SJSA1 (cell line): Measurements from ENCODE around the gene IL17B. TPM values are rescaled to one million over a fixed set of nuclear protein-coding genes. Genes with fewer than 3 reads are reported as not detected.

ENCODE experiments used
- DNase-seq, 2 experiments: peaks; one replicate each; pipeline ENCODE4 v3.0.0-alpha.2; 2015 to 2020; ENCODE audit warnings: low spot score in 2 of 2, low read depth in 1 of 2
- H3K27ac ChIP-seq: fragments of 250-450 bp; sonication (Bioruptor Pico); 2 replicates; pipeline ENCODE4 v1.5.1; 2020; ENCODE audit warnings: mild to moderate bottlenecking, moderate library complexity
- H3K27me3 ChIP-seq: fragments of 250-450 bp; sonication (Bioruptor Pico); replicated peaks from 2 replicates; pipeline ENCODE4 v1.5.1; 2020; ENCODE audit warnings: mild to moderate bottlenecking, moderate library complexity
- H3K36me3 ChIP-seq: fragments of 250-450 bp; sonication (Bioruptor Pico); 2 replicates; pipeline ENCODE4 v1.5.1; 2020; ENCODE audit warnings: mild to moderate bottlenecking
- H3K4me1 ChIP-seq: fragments of 250-450 bp; sonication (Bioruptor Pico); replicated peaks from 2 replicates; pipeline ENCODE4 v1.6.1; 2021; ENCODE audit warnings: mild to moderate bottlenecking
- H3K4me3 ChIP-seq: fragments of 250-450 bp; sonication (Bioruptor Pico); 2 replicates; pipeline ENCODE4 v1.5.1; 2020; ENCODE audit warnings: mild to moderate bottlenecking
- H3K9me3 ChIP-seq: fragments of 250-450 bp; sonication (Bioruptor Pico); replicated peaks from 2 replicates; pipeline ENCODE4 v1.5.1; 2020; ENCODE audit warnings: mild to moderate bottlenecking
- total RNA-seq: library from RNA; depleted of rRNA; stranded (reverse); fragments of >200 nt; shearing (Covaris generic); gene quantifications from 2 replicates; pipeline ENCODE4 v1.2.3, GENCODE V29; 2014

The IL17B gene
- total RNA-seq, 1 experiment from 2014 or later: 1.00 TPM

GRCh38 chr5:149419859-149420544 is 40.9 kb upstream of the IL17B start:
- no peaks in the 10 kb centered on the region for H3K27me3 ChIP-seq

GRCh38 chr5:149419532-149419858 is 40.4 kb upstream of the IL17B start:
- peaks cover 80% of the 10 kb centered on the region for H3K4me1 ChIP-seq
- H3K4me3 ChIP-seq: no peak overlapping the region
- H3K27me3 ChIP-seq: no peaks in the 10 kb centered on the region
- no peaks in the 10 kb centered on the region for H3K9me3 ChIP-seq
- H3K36me3 ChIP-seq: peaks cover 100% of the 10 kb centered on the region
- no peak overlapping the region for H3K27ac ChIP-seq
- no peak for DNase-seq

More at GRCh38 chr5:149419859-149420544, 40.9 kb upstream of the IL17B start:
- Histone ChIP-seq H3K27ac (no peak overlapping the region), H3K4me3 (no peak overlapping the region), H3K4me1 (peaks cover 80% of the 10 kb centered on the region), H3K36me3 (peaks cover 100% of the 10 kb centered on the region), H3K9me3 (no peaks in the 10 kb centered on the region)
- no peak for DNase-seq

DNA sequence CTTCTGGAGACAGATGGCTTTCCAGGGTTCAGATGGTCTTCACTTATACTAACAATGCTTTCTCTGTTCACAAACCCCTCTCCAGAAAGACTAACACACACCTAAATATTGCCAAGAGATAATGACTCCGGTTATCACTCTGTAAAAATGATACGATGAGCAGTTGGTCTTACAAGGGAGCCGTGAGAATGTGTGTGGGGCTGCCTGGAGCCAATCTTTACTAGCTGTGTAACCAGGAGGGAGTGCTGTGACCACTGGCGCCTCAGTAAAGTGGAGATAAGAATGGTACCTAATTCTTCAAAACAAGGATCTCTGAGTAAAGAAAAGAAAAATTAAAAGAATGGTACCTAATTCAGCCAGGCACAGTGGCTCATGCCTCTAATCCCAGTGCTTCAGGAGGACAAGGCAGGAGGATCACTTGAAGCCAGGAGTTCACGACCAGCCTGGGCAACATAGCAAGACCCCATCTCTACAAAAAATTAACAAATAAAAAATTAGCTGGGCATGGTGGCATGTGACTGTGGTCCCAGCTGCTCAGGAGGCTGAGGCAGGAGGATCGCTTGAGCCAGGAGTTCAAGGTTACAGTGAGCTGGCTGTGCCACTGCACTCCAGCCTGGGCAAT is 39.9 kb upstream of the IL17B start:
- H3K27ac ChIP-seq: no peak overlapping the region
- DNase-seq: no peak
- H3K4me3 ChIP-seq: no peak overlapping the region
- H3K36me3 ChIP-seq: peaks cover 100% of the 10 kb centered on the region
- no peaks in the 10 kb centered on the region for H3K9me3 ChIP-seq
- no peaks in the 10 kb centered on the region for H3K27me3 ChIP-seq
- H3K4me1 ChIP-seq: peaks cover 80% of the 10 kb centered on the region

DNA sequence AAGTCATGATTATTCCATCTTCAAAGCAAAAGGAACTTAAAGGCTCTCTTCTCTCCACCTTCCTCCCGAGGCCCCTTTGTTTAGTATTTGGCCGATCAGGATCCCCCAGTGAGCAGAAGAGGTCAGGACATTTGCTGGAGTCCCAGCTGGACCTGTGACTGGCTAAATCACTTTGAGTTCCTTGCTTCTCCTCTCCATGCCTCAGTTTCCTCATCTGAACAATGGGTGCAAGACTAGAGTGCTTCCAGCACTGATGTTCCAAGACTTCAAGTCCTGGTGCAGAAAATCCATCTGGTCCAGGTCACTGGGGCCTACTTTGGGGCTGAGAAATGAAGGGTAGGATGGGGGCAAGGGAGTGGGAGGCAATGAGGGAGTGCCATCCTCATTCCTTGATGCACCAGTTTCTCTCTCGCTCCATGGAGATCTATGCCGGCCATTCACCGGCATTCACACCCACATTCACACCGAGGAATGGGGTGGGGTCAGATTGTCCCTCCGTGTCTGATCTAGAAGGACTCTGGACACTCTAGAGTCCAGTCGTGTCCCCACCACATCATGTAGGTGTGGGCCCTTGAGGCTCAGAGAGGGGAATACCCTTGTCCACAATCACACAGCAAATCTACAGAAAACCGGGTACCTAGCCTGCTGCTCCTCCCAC is 38.7 kb upstream of the IL17B start:
- Histone ChIP-seq H3K4me1 (peaks cover 78% of the 10 kb centered on the region), H3K27ac (no peak overlapping the region; the same call in 1 of the 2 replicates), H3K4me3 (no peak overlapping the region)

GRCh38 chr5:149416987-149417710 is 38.1 kb upstream of the IL17B start:
- H3K36me3 ChIP-seq: peaks cover 100% of the 10 kb centered on the region
- H3K4me1 ChIP-seq: peaks cover 75% of the 10 kb centered on the region
- no peaks in the 10 kb centered on the region for H3K27me3 ChIP-seq
- peak in 1 of 2 experiments; percentile 76 for DNase-seq
- no peaks in the 10 kb centered on the region for H3K9me3 ChIP-seq
- H3K4me3 ChIP-seq: no peak overlapping the region
- H3K27ac ChIP-seq: peak overlapping the region; percentile 41

More for the DNA sequence above, 38.7 kb upstream of the IL17B start:
- Histone ChIP-seq H3K27me3 (no peaks in the 10 kb centered on the region), H3K9me3 (no peaks in the 10 kb centered on the region), H3K36me3 (peaks cover 100% of the 10 kb centered on the region)
- no peak for DNase-seq

- no peak for DNase-seq
- peaks cover 100% of the 10 kb centered on the region for H3K36me3 ChIP-seq
Measured at GRCh38 chr5:149415066-149415967, 36.2 kb upstream of the IL17B start.

GRCh38 chr5:149414405-149415065 is 35.4 kb upstream of the IL17B start:
- DNase-seq: peak in 1 of 2 experiments; percentile 64
- Histone ChIP-seq H3K9me3 (no peaks in the 10 kb centered on the region), H3K4me3 (no peak overlapping the region), H3K27me3 (no peaks in the 10 kb centered on the region), H3K4me1 (peaks cover 80% of the 10 kb centered on the region), H3K27ac (0 out of 2 replicates have a peak overlapping the region, but pooled peaks have one; percentile 3), H3K36me3 (peaks cover 100% of the 10 kb centered on the region)

More at GRCh38 chr5:149415066-149415967, 36.2 kb upstream of the IL17B start:
- H3K27ac ChIP-seq: no peak overlapping the region
- H3K27me3 ChIP-seq: no peaks in the 10 kb centered on the region
- peaks cover 75% of the 10 kb centered on the region for H3K4me1 ChIP-seq
- H3K4me3 ChIP-seq: no peak overlapping the region
- no peaks in the 10 kb centered on the region for H3K9me3 ChIP-seq

DNA sequence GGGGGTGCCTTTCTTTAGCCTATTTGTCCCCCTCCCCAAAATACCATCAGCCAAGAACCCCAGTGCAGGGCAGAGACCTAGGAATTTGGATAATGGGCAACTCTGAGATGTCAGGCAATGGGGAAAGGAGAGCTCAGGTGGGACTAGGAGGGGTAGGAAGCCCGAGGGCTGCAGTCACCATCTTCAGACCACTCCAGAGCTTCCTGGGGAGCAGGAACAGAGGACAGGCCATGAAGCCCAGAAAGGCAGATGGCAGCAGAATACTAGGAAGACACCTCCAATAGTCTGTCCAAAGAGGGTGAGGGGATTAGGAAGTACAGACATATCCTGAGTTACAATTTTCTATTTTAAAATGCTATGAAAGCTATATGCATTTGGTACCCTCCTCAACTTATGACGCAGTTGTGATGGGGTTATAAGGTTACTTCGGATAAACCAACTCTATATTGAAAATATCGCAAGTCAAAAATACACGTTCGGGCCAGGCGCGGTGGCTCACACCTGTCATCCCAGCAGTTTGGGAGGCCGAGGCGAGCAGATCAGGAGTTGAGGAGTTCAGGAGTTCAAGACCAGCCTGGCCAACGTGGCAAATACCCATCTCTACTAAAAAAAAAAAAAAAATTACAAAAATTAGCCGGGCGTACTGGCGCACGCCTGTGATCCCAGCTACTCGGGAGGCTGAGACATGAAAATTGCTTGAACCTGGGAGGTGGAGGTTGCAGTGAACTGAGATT is 34.6 kb upstream of the IL17B start:
- Histone ChIP-seq H3K4me1 (peaks cover 89% of the 10 kb centered on the region), H3K9me3 (no peaks in the 10 kb centered on the region), H3K27me3 (no peaks in the 10 kb centered on the region), H3K36me3 (peaks cover 100% of the 10 kb centered on the region), H3K4me3 (no peak overlapping the region), H3K27ac (no peak overlapping the region)
- no peak for DNase-seq

GRCh38 chr5:149412783-149413476 is 33.8 kb upstream of the IL17B start:
- H3K4me3 ChIP-seq: no peak overlapping the region
- peaks cover 100% of the 10 kb centered on the region for H3K36me3 ChIP-seq
- peaks cover 93% of the 10 kb centered on the region for H3K4me1 ChIP-seq
- no peaks in the 10 kb centered on the region for H3K27me3 ChIP-seq
- H3K9me3 ChIP-seq: no peaks in the 10 kb centered on the region
- no peak for DNase-seq
- H3K27ac ChIP-seq: no peak overlapping the region

DNA sequence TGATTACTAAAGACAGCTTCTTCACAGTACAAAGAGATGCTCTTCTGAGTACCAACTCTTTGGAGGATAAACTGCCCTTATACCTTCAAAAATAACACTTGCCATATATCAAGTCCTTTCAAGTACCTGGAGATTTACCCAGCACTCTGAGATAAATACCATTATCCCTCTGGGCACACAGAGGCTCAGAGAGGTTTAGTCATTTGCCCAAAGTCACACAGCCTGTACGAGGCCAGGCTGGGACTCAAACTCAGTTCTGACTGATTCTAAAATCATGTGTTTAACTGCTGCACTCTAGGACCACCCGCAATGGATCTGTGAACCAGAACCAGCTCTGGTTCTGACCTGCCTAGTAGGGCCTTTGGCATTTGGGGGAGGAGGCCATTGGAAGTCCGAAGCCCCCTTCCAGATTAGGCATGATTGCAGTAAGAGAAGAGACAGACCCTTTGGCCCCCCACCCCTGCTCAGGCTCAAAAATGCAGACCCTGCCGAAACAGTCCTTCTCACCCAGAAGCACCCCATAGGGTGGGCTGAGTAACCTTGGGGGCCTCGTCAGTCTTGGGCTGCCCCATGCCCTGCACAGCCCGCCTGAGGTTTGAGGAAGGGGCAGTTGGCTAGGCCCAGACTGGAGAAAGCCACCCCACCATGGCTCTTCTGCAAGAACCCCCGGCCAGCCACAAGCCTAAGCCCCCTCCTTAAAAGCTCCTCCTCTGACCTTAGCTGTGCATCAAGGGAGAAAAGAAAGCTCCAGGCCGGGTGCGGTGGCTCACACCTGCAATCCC is 32.8 kb upstream of the IL17B start:
- Histone ChIP-seq H3K36me3 (peaks cover 95% of the 10 kb centered on the region), H3K27ac (no peak overlapping the region), H3K27me3 (no peaks in the 10 kb centered on the region), H3K9me3 (no peaks in the 10 kb centered on the region), H3K4me1 (peaks cover 93% of the 10 kb centered on the region), H3K4me3 (no peak overlapping the region)
- DNase-seq: no peak

DNA sequence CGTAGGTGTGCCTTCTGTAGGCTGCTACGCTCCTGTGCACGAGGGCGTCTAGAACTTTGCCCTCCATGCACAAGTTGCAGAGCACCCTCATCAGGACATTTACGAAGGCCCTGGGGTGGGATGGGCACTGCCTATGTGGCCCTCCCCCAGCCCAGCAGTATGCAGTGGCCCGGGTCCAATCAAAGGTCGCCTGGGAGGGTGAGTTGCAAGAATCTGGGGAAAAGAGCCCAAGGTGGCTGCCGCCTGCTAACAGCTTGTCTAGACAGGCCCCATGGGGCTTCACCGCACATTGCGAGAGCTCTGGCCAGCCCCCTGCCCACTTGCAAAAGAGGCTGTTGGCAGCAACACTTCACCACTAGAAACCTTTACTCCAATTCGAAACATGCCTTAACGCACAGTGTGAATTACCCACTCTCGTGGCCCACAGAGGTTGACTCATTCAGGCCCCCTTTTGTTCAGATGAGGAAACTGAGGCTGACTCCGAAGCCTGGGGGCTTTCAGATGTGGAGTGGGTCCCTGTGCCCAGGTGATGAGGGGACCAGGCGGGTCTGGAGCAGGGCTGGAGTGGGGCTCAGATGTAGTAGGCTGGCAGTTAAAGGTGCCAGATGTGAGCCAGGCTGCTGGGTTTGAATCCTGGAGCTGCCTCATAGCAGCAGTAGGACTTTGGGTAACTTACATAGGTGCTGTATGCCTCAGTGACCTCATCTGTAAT is 31.8 kb upstream of the IL17B start:
- Histone ChIP-seq H3K4me1 (peaks cover 93% of the 10 kb centered on the region), H3K36me3 (peaks cover 84% of the 10 kb centered on the region), H3K4me3 (no peak overlapping the region), H3K9me3 (no peaks in the 10 kb centered on the region), H3K27ac (no peak overlapping the region), H3K27me3 (no peaks in the 10 kb centered on the region)
- DNase-seq: peak in 1 of 2 experiments; percentile 48
